Heart right ventricle (tissue), 16 donors: ENCODE results near the gene FOXC1. TPM values are rescaled to one million over a fixed set of nuclear protein-coding genes. Genes with fewer than 3 reads are reported as not detected.
A peak's percentile ranks its signal among the peaks of the same experiment; 100 is the strongest.

Experiments used
- ATAC-seq, 8 donors: fragments of 200-7000 bp; cut with Tn5 transposase; one replicate each; pipeline ENCODE4 v1.9.1; 2020; ENCODE audit warnings: mild to moderate bottlenecking in 8 of 8, moderate library complexity in 8 of 8, moderate number of reproducible peaks in 1 of 8
- DNase-seq, 2 donors: peaks; one replicate each; pipeline ENCODE4 v3.0.0-alpha.2; 2020
- H3K27ac ChIP-seq, 10 donors: fragments of 200-600 bp; sonication (generic) in 2 of 10; one replicate each; pipeline versions ENCODE4 v1.5.0 to v1.8.0; 2020 to 2022; ENCODE audit warnings: mild to moderate bottlenecking in 3 of 10
- H3K27me3 ChIP-seq, 7 donors: fragments of 200-600 bp; one replicate each; pipeline ENCODE4 v1.8.0; 2021 to 2022; ENCODE audit warnings: mild to moderate bottlenecking in 2 of 7
- H3K36me3 ChIP-seq, 9 donors: fragments of 200-600 bp; sonication (generic) in 1 of 9; one replicate each; pipeline versions ENCODE4 v1.5.0 to v1.8.0; 2020 to 2022; ENCODE audit warnings: mild to moderate bottlenecking in 2 of 9
- H3K4me1 ChIP-seq, 9 donors: fragments of 200-600 bp; sonication (generic) in 1 of 9; one replicate each; pipeline versions ENCODE4 v1.5.0 to v1.8.0; 2020 to 2022; ENCODE audit warnings: mild to moderate bottlenecking in 4 of 9
- H3K4me3 ChIP-seq, 10 donors: fragments of 200-600 bp; sonication (generic) in 2 of 10; one replicate each; pipeline versions ENCODE4 v1.5.0 to v1.8.0; 2020 to 2022; ENCODE audit warnings: mild to moderate bottlenecking in 7 of 10, moderate library complexity in 2 of 10
- H3K9me3 ChIP-seq, 11 donors: fragments of 200-600 bp in 10 of 11; sonication (generic) in 2 of 11; one replicate each; pipeline versions ENCODE4 v1.5.0 to v1.8.0; 2013 to 2022; ENCODE audit warnings: mild to moderate bottlenecking in 2 of 11, control low read depth in 1 of 11, moderate library complexity in 1 of 11
- WGBS, 2 donors: extraction: QIAGEN DNeasy Blood & Tissue Kit; methylation state at CpG; one replicate each; pipeline ENCODE4 v1.1.7; 2013; ENCODE audit warnings: inconsistent platforms in 1 of 2; 5-methylcytosine and 5-hydroxymethylcytosine counted together
- intact Hi-C, 10 donors: fragments of 100-400 bp; cut with DNase I; formaldehyde crosslinking; loops; one replicate each; pipeline versions ENCODE4 v1.11.1 to v1.14.2; 2022
- polyA plus RNA-seq, 2 donors: library from polyadenylated mRNA; stranded (reverse); fragments of 200-250 nt; gene quantifications; one replicate each; pipeline ENCODE4 v1.2.3, GENCODE V29; 2013
- total RNA-seq, 10 donors: library from RNA; stranded (reverse); fragmentation: NEBNext Ultra II Directional in 3 of 10; extraction: Animal tissue kit (Norgen Biotek cat#: 25700) in 3 of 10; gene quantifications; one replicate each; pipeline versions ENCODE4 v1.2.1 to v1.2.4, GENCODE V29; 2021 to 2023
- TF ChIP-seq, protein P1 (sequence below), 9 donors: fragments of 200-600 bp; sonication (generic) in 2 of 9; IDR thresholded peaks; one replicate each; pipeline versions ENCODE4 v1.5.0 to v1.8.0; 2021 to 2022; ENCODE audit warnings: antibody characterized with exemption in 9 of 9, mild to moderate bottlenecking in 5 of 9, moderate library complexity in 1 of 9
- donor health status: Arrhythmogenic right ventricular cardiomyopathy.
- donor health status: ischemic (EF 13 %, LVEDD 7.1; RV severe dilation, severe dysfunction).
- donor health status: healthy with polysubstance abuse.
- donor health status: DM: no; HTN: yes; CAD: no.
- donor health status: DM: no; HTN: no; CAD: no.
- donor health status: ischemic (EF 25% LVEDD 6.9; RV normal size, moderate dysfunction).
- donor health status: ischemic (EF 25% LVEDD 5.7; RV mildly dilated, moderate dysfunction).
- donor health status: healthy.
- donor health status: DM: yes; HTN: yes; CAD: no.
- donor health status: Ischemic cardiomyopathy.
- donor health status: ischemic (EF 35%, LVEDD 5.7; RV mildly dilated, moderate dysfunction).
- donor health status: nonischemic (EF 11% LVEDD 7.7; RV severe dilation, severe dysfunction).
- donor health status: DM: yes; HTN: yes; CAD: no.
- donor health status: PGD.
- donor health status: ischemic (EF 29% LVEDD 5.4; RV normal size, mild dysfunction).
- donor health status: nonischemic (EF 23%, LVEDD 6.1; RV moderate dilation, normal function).

Gene FOXC1
- total and polyA plus RNA-seq, 12 donors, result 2.8 to 7.4 (median 4.0) TPM

DNA sequence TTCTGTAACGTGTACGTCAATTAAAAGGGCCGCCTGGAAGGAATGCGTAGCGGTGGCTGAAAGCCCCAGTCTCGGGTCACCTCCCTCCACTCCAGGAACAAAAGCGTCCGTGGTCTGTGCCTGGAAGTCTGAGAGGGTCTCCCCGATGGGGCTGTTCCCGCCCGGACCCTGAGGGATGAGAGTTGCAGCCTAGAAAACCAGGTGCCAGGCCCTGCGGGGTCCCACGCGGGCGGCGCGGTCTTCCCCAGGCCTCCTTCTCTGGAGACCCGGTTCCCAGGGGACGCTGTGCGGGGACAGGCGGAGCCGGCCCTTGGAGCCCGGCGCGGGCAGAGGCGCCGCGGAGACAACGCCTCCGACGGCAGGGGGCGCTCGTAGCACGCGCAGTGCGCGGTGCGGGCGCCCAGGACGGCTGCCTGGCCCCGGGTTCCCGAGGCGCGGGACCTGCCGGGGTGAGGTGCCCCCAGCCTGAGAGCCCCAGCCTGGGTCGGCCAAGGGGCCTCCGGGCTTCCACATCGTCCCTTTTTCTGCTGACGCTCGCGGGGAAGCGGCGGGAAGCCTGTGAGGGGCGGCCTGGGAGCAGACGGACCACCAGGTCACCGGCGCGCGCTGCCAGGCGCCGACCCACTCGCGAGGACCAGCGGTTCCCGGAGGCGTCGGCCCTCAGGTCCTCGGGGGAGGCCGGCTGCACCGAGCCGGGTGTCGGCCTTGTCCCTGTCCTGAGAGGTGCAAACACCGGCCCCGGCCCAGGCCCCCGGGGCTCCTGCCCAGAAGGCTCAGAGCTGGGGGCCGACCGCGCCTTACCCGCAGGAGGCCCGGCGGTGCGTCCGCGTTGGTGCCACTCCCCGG lies 5.3 kb upstream of the FOXC1 start:
- Histone ChIP-seq H3K27ac (no peak overlapping the region), H3K9me3 (no peaks in the 10 kb centered on the region), H3K27me3 (peaks cover 16 to 99% (median 79%) of the 10 kb centered on the region in 7 donors), H3K4me3 (peak overlapping the region; percentile 0 to 66 (median 58)), H3K36me3 (no peaks in the 10 kb centered on the region), H3K4me1 (peaks cover 3 to 46% (median 22%) of the 10 kb centered on the region in 9 donors)
- TF ChIP-seq, protein P1, sequence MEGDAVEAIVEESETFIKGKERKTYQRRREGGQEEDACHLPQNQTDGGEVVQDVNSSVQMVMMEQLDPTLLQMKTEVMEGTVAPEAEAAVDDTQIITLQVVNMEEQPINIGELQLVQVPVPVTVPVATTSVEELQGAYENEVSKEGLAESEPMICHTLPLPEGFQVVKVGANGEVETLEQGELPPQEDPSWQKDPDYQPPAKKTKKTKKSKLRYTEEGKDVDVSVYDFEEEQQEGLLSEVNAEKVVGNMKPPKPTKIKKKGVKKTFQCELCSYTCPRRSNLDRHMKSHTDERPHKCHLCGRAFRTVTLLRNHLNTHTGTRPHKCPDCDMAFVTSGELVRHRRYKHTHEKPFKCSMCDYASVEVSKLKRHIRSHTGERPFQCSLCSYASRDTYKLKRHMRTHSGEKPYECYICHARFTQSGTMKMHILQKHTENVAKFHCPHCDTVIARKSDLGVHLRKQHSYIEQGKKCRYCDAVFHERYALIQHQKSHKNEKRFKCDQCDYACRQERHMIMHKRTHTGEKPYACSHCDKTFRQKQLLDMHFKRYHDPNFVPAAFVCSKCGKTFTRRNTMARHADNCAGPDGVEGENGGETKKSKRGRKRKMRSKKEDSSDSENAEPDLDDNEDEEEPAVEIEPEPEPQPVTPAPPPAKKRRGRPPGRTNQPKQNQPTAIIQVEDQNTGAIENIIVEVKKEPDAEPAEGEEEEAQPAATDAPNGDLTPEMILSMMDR (IDR thresholded peaks at IDR 0.05), result peak; percentile 89 to 99 (median 98)
- intact Hi-C loops, result loop anchor here (1.0 to 10.0 kb wide), 20 partner anchors 80 to 1093 kb away; no protein-coding TSS in a partner anchor
- ATAC-seq (peak; percentile 90 to 94 (median 92)), DNase-seq (peak in 1 of 2 donors; percentile 80)
- WGBS, 2 donors, result 2% methylated on average over 79 to 85 of the region's 85 CpGs

DNA sequence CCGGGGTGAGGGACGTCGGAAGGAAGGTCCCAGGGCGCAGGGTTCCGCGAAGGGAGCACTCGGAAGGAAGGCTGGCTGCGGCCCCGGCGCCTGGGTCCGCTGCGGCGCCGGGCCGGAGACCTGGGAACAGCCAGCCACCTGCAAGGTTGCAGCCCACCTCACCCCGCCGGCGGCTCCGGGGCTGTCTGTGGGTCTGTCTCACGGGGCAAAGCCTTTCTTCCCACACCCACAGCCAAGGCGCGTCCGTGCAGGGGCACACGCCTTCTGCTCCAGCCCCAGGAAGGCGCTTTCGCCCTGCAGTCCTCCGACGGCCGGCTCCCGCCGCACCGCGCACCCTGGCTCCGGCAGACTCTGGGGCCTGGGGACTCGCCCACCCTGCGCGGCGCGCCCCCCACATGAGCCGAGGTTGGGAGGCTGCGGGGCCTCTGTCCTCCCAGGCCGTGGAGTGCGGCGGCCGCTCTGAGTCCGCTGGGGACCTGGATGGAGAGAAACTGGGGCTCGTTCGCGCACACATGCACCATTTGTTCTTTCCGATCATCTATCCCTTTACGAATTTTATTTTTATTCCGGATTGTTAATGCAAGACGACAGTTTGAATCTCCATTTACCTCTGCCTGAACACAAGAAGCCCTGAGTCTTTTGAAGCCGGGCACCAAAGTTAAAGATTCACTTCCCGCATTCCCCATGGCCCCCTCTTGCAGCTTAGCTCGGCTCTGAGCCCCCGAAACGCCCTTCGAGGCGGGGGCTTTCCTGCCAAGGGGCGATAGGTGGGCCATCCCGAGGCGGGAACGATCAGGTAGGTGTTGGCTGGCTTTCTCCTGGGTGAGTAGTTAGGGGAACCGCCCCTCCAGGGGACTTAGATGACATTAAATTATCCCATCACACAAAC lies 4.5 kb upstream of the FOXC1 start:
- Histone ChIP-seq H3K36me3 (no peaks in the 10 kb centered on the region), H3K27ac (no peak overlapping the region), H3K9me3 (no peaks in the 10 kb centered on the region), H3K4me1 (peaks cover 3 to 46% (median 22%) of the 10 kb centered on the region in 9 donors), H3K4me3 (peak overlapping the region in 9 of 10 donors; percentile 39 to 66 (median 59)), H3K27me3 (peaks cover 16 to 95% (median 79%) of the 10 kb centered on the region in 7 donors)
- TF ChIP-seq, protein P1 (IDR thresholded peaks at IDR 0.05), result no peak
- DNase-seq, result no peak
- 16 to 20% methylated on average over 59 to 65 of the region's 65 CpGs for WGBS, 2 donors
- ATAC-seq, result peak in 2 of 8 donors; percentile 6 to 20
- intact Hi-C loops, result loop anchor here (2.0 to 10.0 kb wide), 15 partner anchors 80 to 1092 kb away; no protein-coding TSS in a partner anchor

DNA sequence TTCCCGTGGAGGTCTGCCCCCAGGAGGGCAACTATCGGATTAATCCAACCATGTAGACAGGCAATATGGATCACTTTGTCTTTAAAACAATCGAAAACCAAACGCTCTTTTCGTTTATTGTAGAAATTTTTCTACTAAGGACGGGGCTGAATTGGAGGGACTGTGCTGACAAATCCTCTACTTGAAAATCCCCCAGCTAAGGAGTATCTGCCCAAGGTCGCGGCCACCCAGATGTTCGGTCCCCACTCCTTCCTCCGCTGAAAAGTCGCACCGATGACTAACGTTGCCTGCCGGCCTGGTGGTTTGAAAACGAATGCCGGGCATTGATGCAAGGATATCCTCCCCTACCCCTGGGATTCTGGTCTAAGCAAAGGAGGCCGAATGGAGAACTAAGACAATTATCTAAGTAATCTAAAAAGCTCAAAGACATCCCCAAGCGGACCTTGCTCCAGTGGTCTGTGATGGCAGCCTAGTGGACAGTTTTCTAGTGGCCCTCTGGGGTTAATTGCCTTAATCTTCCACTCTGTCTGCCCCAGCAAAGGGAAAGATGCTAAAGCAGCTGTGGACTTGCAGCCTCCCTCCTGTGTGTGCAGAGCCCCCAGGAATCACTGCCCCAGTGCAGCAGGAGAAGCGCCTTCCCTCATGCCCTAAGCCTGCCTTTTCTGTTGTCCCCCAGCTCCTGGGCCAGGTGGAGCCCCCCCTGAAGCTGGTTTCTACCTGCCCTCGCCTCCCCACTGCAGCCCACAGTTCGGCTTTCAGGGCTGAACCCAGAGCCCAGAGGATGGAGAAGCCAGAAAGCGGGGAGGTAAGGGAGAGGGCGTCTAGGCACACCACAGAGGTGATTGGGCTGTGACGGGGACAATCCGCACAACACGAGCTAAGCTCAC lies 3.6 kb upstream of the FOXC1 start:
- WGBS, 2 donors, result 32 to 49% methylated on average over 26 of the region's 26 CpGs
- no peak for DNase-seq
- no peaks in the 10 kb centered on the region for H3K36me3 ChIP-seq
- TF ChIP-seq, protein P1 (IDR thresholded peaks at IDR 0.05), result no peak
- no peak for ATAC-seq
- intact Hi-C loops, result loop anchor here (2.0 to 10.0 kb wide), 16 partner anchors 79 to 1091 kb away; no protein-coding TSS in a partner anchor
- H3K4me3 ChIP-seq, result no peak overlapping the region
- H3K9me3 ChIP-seq, result no peaks in the 10 kb centered on the region
- peaks cover 3 to 50% (median 22%) of the 10 kb centered on the region in 9 donors for H3K4me1 ChIP-seq
- H3K27ac ChIP-seq, result no peak overlapping the region
- peaks cover 16 to 95% (median 71%) of the 10 kb centered on the region in 7 donors for H3K27me3 ChIP-seq
